Tibial nerve (tissue), 4 donors: ENCODE measurements around the gene PAX3.

Experiments used
- EP300 ChIP-seq, 2 donors: sonication (generic); formaldehyde crosslinking; IDR thresholded peaks; one replicate each; pipeline ENCODE4 v1.6.1; 2017; ENCODE audit warnings: antibody characterized with exemption in 2 of 2, mild to moderate bottlenecking in 1 of 2
- POLR2A ChIP-seq, 2 donors: fragments of 450-650 bp; IDR thresholded peaks; one replicate each; pipeline ENCODE4 v1.6.1; 2017; ENCODE audit warnings: antibody characterized with exemption in 2 of 2, mild to moderate bottlenecking in 2 of 2, moderate library complexity in 2 of 2
- TF ChIP-seq, protein P1 (sequence below), 5 experiments: fragments of 200-600 bp in 3 of 5; fragments of 450-650 bp in 2 of 5; sonication (generic) in 3 of 5; IDR thresholded peaks; one replicate each; pipeline ENCODE4 v1.5.1; 2016 to 2019; ENCODE audit warnings: antibody characterized with exemption in 5 of 5, mild to moderate bottlenecking in 3 of 5, moderate library complexity in 2 of 5

DNA sequence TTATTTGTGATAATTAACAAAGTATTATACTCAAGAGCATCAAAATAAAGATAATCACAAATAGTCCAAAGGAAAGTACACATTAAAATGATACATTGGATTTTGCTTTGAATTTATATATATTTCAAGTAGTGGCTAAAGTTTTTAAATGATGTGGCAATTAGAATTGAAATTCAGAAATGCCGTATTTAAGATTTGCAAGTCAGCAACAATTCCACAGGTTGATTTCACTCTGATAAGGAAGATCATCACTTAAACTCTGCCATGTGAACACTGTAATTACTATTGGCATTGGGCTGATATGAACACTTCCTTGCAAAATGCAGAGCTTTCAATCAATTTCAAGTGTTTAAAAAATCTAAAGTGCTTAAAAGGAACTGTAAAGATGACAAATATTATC, 39.6 kb upstream of the PAX3 start:
- TF ChIP-seq, protein P1, sequence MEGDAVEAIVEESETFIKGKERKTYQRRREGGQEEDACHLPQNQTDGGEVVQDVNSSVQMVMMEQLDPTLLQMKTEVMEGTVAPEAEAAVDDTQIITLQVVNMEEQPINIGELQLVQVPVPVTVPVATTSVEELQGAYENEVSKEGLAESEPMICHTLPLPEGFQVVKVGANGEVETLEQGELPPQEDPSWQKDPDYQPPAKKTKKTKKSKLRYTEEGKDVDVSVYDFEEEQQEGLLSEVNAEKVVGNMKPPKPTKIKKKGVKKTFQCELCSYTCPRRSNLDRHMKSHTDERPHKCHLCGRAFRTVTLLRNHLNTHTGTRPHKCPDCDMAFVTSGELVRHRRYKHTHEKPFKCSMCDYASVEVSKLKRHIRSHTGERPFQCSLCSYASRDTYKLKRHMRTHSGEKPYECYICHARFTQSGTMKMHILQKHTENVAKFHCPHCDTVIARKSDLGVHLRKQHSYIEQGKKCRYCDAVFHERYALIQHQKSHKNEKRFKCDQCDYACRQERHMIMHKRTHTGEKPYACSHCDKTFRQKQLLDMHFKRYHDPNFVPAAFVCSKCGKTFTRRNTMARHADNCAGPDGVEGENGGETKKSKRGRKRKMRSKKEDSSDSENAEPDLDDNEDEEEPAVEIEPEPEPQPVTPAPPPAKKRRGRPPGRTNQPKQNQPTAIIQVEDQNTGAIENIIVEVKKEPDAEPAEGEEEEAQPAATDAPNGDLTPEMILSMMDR (IDR thresholded peaks at IDR 0.05), result no peak
- TF ChIP-seq EP300 (IDR thresholded peaks at IDR 0.05) (no peak), POLR2A (IDR thresholded peaks at IDR 0.05) (no peak)
